Suprapubic skin (tissue), 4 donors: ENCODE measurements around the gene CDPF1. TPM values are rescaled to one million over a fixed set of nuclear protein-coding genes. Genes with fewer than 3 reads are reported as not detected.

Source experiments
- DNase-seq, 2 donors: peaks; one replicate each; pipeline ENCODE4 v3.0.0-alpha.2; 2019; ENCODE audit warnings: low spot score in 2 of 2
- H3K27ac ChIP-seq: fragments of 200-600 bp; sonication (generic); one replicate; pipeline ENCODE4 v1.5.1; 2019
- H3K27me3 ChIP-seq: fragments of 200-600 bp; sonication (generic); one replicate; pipeline ENCODE4 v1.5.1; 2019
- H3K36me3 ChIP-seq: fragments of 200-600 bp; sonication (generic); one replicate; pipeline ENCODE4 v1.5.1; 2019
- H3K4me1 ChIP-seq: fragments of 200-600 bp; sonication (generic); one replicate; pipeline ENCODE4 v1.5.1; 2019
- H3K4me3 ChIP-seq: fragments of 200-600 bp; sonication (generic); one replicate; pipeline ENCODE4 v1.5.1; 2019; ENCODE audit warnings: mild to moderate bottlenecking
- H3K9me3 ChIP-seq: fragments of 200-600 bp; sonication (generic); one replicate; pipeline ENCODE4 v1.5.1; 2019
- EP300 ChIP-seq: sonication (generic); formaldehyde crosslinking; IDR thresholded peaks from one replicate; pipeline ENCODE4 v1.6.1; 2017; ENCODE audit warnings: antibody characterized with exemption
- POLR2A ChIP-seq, 2 donors: fragments of 450-650 bp; IDR thresholded peaks; one replicate each; pipeline ENCODE4 v1.6.1; 2017; ENCODE audit warnings: antibody characterized with exemption in 2 of 2, mild to moderate bottlenecking in 2 of 2, moderate library complexity in 2 of 2
- POLR2AphosphoS5 ChIP-seq, 3 donors: sonication (generic); formaldehyde crosslinking; IDR thresholded peaks; one replicate each; pipeline ENCODE4 v1.6.1; 2017; ENCODE audit warnings: antibody characterized with exemption in 3 of 3
- WGBS: methylation state at CpG from one replicate; pipeline ENCODE4 v1.1.5; 2018; 5-methylcytosine and 5-hydroxymethylcytosine counted together
- total RNA-seq, 4 donors: library from RNA; depleted of rRNA; stranded (reverse); fragments of >200 nt; gene quantifications; one replicate each; pipeline ENCODE4 v1.1.0, GENCODE V29; 2016
- TF ChIP-seq, protein P1 (sequence below), 2 donors: fragments of 200-600 bp in 1 of 2; fragments of 450-650 bp in 1 of 2; sonication (generic) in 1 of 2; IDR thresholded peaks; one replicate each; pipeline ENCODE4 v1.5.1; 2016 to 2019; ENCODE audit warnings: antibody characterized with exemption in 2 of 2, mild to moderate bottlenecking in 1 of 2, moderate library complexity in 1 of 2

Gene CDPF1
- total RNA-seq, 4 donors from 2014 or later, result 3.9 to 13.4 (median 9.5) TPM

DNA sequence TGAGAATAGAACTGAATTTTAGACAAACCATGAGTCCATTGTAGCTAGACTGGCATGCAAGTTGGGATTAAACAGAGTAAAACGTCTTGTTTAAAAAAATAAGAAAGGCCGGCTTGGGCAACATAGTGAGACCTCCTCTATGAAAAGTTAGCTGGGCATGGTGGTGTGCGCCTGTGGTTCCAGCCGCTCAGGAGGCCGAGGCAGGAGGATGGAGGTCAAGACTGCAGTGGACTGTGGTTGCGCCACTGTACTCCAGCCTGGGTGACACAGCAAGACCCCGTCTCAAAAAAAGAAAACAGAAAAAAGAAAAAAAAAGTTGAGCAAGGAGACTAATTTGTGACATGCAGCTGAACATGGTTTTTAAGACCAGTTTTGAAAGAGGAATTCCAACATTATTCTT, 23.5 kb downstream of the CDPF1 start:
- Histone ChIP-seq H3K9me3 (no peaks in the 10 kb centered on the region), H3K4me1 (no peaks in the 10 kb centered on the region), H3K36me3 (peaks cover 59% of the 10 kb centered on the region), H3K27me3 (no peaks in the 10 kb centered on the region), H3K27ac (no peak overlapping the region), H3K4me3 (no peak overlapping the region)
- DNase-seq, result peak in 1 of 2 donors; percentile 50
- no peak for TF ChIP-seq POLR2AphosphoS5 (IDR thresholded peaks at IDR 0.05)
- TF ChIP-seq, protein P1, sequence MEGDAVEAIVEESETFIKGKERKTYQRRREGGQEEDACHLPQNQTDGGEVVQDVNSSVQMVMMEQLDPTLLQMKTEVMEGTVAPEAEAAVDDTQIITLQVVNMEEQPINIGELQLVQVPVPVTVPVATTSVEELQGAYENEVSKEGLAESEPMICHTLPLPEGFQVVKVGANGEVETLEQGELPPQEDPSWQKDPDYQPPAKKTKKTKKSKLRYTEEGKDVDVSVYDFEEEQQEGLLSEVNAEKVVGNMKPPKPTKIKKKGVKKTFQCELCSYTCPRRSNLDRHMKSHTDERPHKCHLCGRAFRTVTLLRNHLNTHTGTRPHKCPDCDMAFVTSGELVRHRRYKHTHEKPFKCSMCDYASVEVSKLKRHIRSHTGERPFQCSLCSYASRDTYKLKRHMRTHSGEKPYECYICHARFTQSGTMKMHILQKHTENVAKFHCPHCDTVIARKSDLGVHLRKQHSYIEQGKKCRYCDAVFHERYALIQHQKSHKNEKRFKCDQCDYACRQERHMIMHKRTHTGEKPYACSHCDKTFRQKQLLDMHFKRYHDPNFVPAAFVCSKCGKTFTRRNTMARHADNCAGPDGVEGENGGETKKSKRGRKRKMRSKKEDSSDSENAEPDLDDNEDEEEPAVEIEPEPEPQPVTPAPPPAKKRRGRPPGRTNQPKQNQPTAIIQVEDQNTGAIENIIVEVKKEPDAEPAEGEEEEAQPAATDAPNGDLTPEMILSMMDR (IDR thresholded peaks at IDR 0.05), result no peak
- no peak for TF ChIP-seq POLR2A (IDR thresholded peaks at IDR 0.05)
- TF ChIP-seq EP300, result no peak
- WGBS, result 93% methylated on average over 7 of the region's 7 CpGs

DNA sequence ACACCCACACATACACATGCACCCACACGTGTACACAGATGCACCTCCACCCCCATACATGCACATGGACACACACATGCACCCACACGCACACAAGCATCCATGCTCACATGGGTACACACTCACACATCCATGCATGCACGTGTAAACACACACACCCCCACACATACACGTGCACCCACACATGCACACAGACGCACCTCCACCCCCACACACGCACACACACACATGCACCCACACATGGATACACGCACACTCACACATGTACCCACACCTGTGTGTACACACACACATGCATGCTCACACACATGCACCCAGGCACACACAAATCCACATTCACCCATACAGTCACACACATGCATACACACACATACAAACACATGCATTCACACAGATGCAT, 24.5 kb downstream of the CDPF1 start:
- TF ChIP-seq, protein P1 (IDR thresholded peaks at IDR 0.05), result no peak
- TF ChIP-seq EP300 (no peak), POLR2AphosphoS5 (IDR thresholded peaks at IDR 0.05) (no peak), POLR2A (IDR thresholded peaks at IDR 0.05) (no peak)
- no peaks in the 10 kb centered on the region for H3K4me1 ChIP-seq
- peak in 1 of 2 donors; percentile 28 for DNase-seq
- H3K27me3 ChIP-seq, result no peaks in the 10 kb centered on the region
- H3K9me3 ChIP-seq, result no peaks in the 10 kb centered on the region
- WGBS, result 91% methylated on average over 6 of the region's 7 CpGs
- H3K4me3 ChIP-seq, result no peak overlapping the region
- peaks cover 63% of the 10 kb centered on the region for H3K36me3 ChIP-seq
- no peak overlapping the region for H3K27ac ChIP-seq

DNA sequence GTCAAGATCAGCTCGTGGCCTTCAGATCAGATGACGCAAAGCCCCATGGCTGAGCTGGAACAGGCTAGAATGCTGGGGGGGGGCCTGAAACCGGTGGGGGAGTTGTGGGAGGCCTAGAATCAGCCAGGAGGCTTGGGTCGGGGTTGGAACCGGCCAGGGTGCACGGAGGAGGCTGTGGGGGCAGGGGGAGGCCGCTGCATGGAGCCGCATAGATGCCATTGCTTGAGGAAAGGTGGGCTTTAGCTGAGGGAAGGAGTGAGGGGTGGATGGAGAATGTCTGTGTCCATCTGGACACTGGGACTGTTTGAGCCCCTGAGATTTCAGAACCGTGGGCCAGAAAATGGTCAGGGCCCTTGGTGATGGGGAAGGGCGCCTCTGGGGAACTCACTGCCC, 25.2 kb downstream of the CDPF1 start:
- no peaks in the 10 kb centered on the region for H3K27me3 ChIP-seq
- H3K4me1 ChIP-seq, result no peaks in the 10 kb centered on the region
- H3K27ac ChIP-seq, result no peak overlapping the region
- TF ChIP-seq EP300 (no peak), POLR2AphosphoS5 (IDR thresholded peaks at IDR 0.05) (no peak), POLR2A (IDR thresholded peaks at IDR 0.05) (no peak)
- no peak overlapping the region for H3K4me3 ChIP-seq
- 87% methylated on average over 10 of the region's 10 CpGs for WGBS
- peaks cover 71% of the 10 kb centered on the region for H3K36me3 ChIP-seq
- no peaks in the 10 kb centered on the region for H3K9me3 ChIP-seq
- DNase-seq, result no peak

- H3K27ac ChIP-seq, result no peak overlapping the region
- H3K4me3 ChIP-seq, result no peak overlapping the region
- H3K27me3 ChIP-seq, result no peaks in the 10 kb centered on the region
- H3K9me3 ChIP-seq, result no peaks in the 10 kb centered on the region
- TF ChIP-seq, protein P1 (IDR thresholded peaks at IDR 0.05), result no peak
- TF ChIP-seq POLR2AphosphoS5 (IDR thresholded peaks at IDR 0.05), result no peak
- TF ChIP-seq POLR2A (IDR thresholded peaks at IDR 0.05), result no peak
- TF ChIP-seq EP300, result no peak
- 88% methylated on average over 18 of the region's 23 CpGs for WGBS
- H3K36me3 ChIP-seq, result peaks cover 77% of the 10 kb centered on the region
- no peaks in the 10 kb centered on the region for H3K4me1 ChIP-seq
- DNase-seq, result no peak
Measured at GRCh38 chr22:46224044-46224897, 25.8 kb downstream of the CDPF1 start.

DNA sequence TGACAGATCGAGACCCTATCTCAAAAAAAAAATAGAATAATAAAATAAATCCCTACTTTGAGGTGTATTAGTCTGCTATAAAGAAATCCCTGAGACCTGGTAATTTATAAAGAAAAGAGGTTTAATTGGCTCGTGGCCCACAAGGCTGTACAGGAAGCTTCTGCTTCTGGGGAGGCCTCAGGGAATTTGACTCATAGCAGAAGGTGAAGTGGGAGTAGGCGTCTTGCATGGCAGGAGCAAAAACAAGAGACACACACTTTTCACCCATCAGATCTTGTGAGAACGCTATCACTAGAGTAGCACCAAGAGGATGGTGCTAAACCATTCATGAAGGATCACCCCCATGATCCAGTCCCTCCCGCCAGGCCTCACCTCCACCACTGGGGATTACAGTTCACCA, 29.2 kb downstream of the CDPF1 start:
- Histone ChIP-seq H3K4me1 (no peaks in the 10 kb centered on the region), H3K27me3 (no peaks in the 10 kb centered on the region), H3K4me3 (no peak overlapping the region), H3K9me3 (no peaks in the 10 kb centered on the region), H3K27ac (no peak overlapping the region), H3K36me3 (peaks cover 91% of the 10 kb centered on the region)
- DNase-seq, result no peak
- TF ChIP-seq, protein P1 (IDR thresholded peaks at IDR 0.05), result no peak
- TF ChIP-seq POLR2A (IDR thresholded peaks at IDR 0.05), result no peak
- no peak for TF ChIP-seq POLR2AphosphoS5 (IDR thresholded peaks at IDR 0.05)
- TF ChIP-seq EP300, result no peak
- 86% methylated on average over 5 of the region's 5 CpGs for WGBS
